ENCODE data around the gene CCDC146. TPM values are rescaled to one million over a fixed set of nuclear protein-coding genes. Genes with fewer than 3 reads are reported as not detected.

Gene CCDC146
- total RNA-seq, 1 experiment from 2014 or later: 1.1 TPM

- TF ChIP-seq AR (CRISPR knock-in tag; IDR thresholded peaks at IDR 0.05) (no peak), HMGXB4 (CRISPR knock-in tag; IDR thresholded peaks at IDR 0.05) (no peak), ZNF425 (CRISPR knock-in tag; conservative IDR thresholded peaks at IDR 0.05) (no peak), ZNF219 (CRISPR knock-in tag; IDR thresholded peaks at IDR 0.05; ENCODE audit: borderline replicate concordance) (no peak), FOXK1 (CRISPR knock-in tag; IDR thresholded peaks at IDR 0.05) (no peak), E2F1 (CRISPR knock-in tag; IDR thresholded peaks at IDR 0.05) (no peak), ATF1 (CRISPR knock-in tag; IDR thresholded peaks at IDR 0.05) (no peak), USF1 (CRISPR knock-in tag; IDR thresholded peaks at IDR 0.05) (no peak)
- TF ChIP-seq, protein P1, sequence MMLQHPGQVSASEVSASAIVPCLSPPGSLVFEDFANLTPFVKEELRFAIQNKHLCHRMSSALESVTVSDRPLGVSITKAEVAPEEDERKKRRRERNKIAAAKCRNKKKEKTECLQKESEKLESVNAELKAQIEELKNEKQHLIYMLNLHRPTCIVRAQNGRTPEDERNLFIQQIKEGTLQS (CRISPR knock-in tag; conservative IDR thresholded peaks at IDR 0.05): no peak
- TF ChIP-seq, protein P2, sequence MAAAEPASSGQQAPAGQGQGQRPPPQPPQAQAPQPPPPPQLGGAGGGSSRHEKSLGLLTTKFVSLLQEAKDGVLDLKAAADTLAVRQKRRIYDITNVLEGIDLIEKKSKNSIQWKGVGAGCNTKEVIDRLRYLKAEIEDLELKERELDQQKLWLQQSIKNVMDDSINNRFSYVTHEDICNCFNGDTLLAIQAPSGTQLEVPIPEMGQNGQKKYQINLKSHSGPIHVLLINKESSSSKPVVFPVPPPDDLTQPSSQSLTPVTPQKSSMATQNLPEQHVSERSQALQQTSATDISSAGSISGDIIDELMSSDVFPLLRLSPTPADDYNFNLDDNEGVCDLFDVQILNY (CRISPR knock-in tag; IDR thresholded peaks at IDR 0.05): no peak
- TF ChIP-seq, protein P3, sequence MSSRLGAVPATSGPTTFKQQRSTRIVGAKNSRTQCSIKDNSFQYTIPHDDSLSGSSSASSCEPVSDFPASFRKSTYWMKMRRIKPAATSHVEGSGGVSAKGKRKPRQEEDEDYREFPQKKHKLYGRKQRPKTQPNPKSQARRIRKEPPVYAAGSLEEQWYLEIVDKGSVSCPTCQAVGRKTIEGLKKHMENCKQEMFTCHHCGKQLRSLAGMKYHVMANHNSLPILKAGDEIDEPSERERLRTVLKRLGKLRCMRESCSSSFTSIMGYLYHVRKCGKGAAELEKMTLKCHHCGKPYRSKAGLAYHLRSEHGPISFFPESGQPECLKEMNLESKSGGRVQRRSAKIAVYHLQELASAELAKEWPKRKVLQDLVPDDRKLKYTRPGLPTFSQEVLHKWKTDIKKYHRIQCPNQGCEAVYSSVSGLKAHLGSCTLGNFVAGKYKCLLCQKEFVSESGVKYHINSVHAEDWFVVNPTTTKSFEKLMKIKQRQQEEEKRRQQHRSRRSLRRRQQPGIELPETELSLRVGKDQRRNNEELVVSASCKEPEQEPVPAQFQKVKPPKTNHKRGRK (CRISPR knock-in tag; IDR thresholded peaks at IDR 0.05; ENCODE audit: borderline replicate concordance): no peak
These were observed 205.7 kb downstream of the CCDC146 start (continued) for GRCh38 chr7:77327932-77328628.

GRCh38 chr7:77328669-77329068 lies 206.3 kb downstream of the CCDC146 start:
- ATAC-seq: no peak
- H3K9me3 Mint-ChIP-seq: no peaks in the 10 kb centered on the region
- H3K4me1 Mint-ChIP-seq: peaks cover 11% of the 10 kb centered on the region
- ChIA-PET CTCF (interaction anchor here (0.7 to 1.2 kb wide), 3 partner anchors 78 to 323 kb away, joined by 3 to 5 read pairs (median 3); no protein-coding TSS in a partner anchor), POLR2A (no interaction called here)
- no peaks in the 10 kb centered on the region for H3K27me3 Mint-ChIP-seq (ENCODE audit: low read depth)
- DNase-seq (ENCODE audit: low spot score): no peak
- no peak overlapping the region for H3K4me3 Mint-ChIP-seq
- no peaks in the 10 kb centered on the region for H3K36me3 Mint-ChIP-seq
- H3K27ac Mint-ChIP-seq: no peak overlapping the region
- no peak for TF ChIP-seq GRHL2 (CRISPR knock-in tag; IDR thresholded peaks at IDR 0.05; ENCODE audit: insufficient replicate concordance, severe bottlenecking)
- TF ChIP-seq, protein P2 (CRISPR knock-in tag; IDR thresholded peaks at IDR 0.05): no peak
- TF ChIP-seq ZBTB21 (CRISPR knock-in tag; IDR thresholded peaks at IDR 0.05; ENCODE audit: borderline replicate concordance): no peak
- TF ChIP-seq MLX (CRISPR knock-in tag; IDR thresholded peaks at IDR 0.05): no peak
- TF ChIP-seq, protein P4, sequence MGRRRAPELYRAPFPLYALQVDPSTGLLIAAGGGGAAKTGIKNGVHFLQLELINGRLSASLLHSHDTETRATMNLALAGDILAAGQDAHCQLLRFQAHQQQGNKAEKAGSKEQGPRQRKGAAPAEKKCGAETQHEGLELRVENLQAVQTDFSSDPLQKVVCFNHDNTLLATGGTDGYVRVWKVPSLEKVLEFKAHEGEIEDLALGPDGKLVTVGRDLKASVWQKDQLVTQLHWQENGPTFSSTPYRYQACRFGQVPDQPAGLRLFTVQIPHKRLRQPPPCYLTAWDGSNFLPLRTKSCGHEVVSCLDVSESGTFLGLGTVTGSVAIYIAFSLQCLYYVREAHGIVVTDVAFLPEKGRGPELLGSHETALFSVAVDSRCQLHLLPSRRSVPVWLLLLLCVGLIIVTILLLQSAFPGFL (CRISPR knock-in tag; IDR thresholded peaks at IDR 0.05; ENCODE audit: borderline replicate concordance): no peak
- no peak for TF ChIP-seq ZNF317 (CRISPR knock-in tag; IDR thresholded peaks at IDR 0.05; ENCODE audit: borderline replicate concordance, low read depth)
- TF ChIP-seq MXD4 (CRISPR knock-in tag; IDR thresholded peaks at IDR 0.05; ENCODE audit: borderline replicate concordance): no peak
- TF ChIP-seq MYBL2 (CRISPR knock-in tag; IDR thresholded peaks at IDR 0.05): no peak
- TF ChIP-seq GTF2I (CRISPR knock-in tag; conservative IDR thresholded peaks at IDR 0.05): no peak

Measured in WTC11 (cell line).